ENCODE data around the gene MBTPS2. TPM values are rescaled to one million over a fixed set of nuclear protein-coding genes. Genes with fewer than 3 reads are reported as not detected.

MBTPS2 gene
- total RNA-seq, 4 donors from 2014 or later, result 8.5 to 12.2 (median 10.4) TPM

DNA sequence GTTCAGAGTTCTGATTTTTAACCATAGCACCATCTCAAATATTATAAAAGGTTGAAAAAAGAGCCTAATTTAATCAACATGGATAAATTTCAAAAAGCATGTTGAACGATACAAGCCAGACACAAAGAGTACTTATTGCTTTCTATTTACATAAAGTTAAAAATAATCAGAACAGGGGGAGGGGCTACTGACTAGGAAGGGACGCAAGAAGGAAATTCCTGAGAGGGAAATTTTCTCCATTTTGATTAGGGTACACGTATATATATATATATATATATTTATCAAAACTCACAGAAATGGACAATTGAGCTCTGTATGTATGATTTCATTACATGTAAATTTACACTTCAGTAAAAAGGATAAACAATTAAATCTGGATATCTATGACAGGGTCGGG, 482 bp upstream of the MBTPS2 start:
- TF ChIP-seq CTCF (IDR thresholded peaks at IDR 0.05; ENCODE audit: low read depth), result no peak

DNA sequence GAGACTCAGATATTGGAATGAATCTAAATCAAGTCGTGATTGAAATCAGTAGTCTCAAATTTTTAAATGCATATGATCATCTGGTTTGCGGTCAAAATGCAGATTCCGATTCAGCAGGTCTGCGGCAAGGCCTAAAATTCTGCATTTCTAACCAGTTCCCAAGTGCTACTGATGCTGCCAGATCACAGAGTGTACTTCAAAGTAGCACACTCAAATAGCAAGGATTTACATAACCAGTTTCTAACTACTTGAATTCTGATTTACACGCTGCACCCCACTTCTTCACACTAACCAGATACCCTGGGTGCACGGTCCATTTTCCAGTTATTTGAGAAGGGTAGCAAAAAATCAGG, 752 bp downstream of the MBTPS2 start:
- TF ChIP-seq CTCF (IDR thresholded peaks at IDR 0.05; ENCODE audit: low read depth), result no peak

DNA sequence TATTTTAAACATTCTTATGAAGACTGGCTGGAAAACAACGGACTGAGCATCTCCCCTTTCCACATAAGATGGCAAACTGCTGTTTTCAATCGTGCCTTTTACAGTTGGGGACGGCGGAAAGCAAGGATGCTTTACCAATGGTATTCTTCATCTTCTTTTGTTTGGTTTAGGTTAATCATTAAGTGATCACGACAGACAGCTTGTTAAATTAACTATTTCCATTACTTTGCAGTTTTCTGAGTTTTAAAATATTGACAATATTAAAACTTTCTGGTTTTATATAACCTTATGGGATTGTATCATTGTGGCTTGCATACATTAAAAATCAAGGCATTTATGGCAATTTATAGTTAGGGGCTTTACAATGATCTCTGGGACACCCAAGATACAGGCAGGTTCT, 3.8 kb downstream of the MBTPS2 start:
- no peak for TF ChIP-seq CTCF (IDR thresholded peaks at IDR 0.05; ENCODE audit: low read depth)

- TF ChIP-seq CTCF (IDR thresholded peaks at IDR 0.05; ENCODE audit: low read depth), result no peak
Observed at GRCh38 chrX:21845096-21845495, 5.7 kb downstream of the MBTPS2 start.

GRCh38 chrX:21847342-21847741, 7.9 kb downstream of the MBTPS2 start:
- TF ChIP-seq CTCF (IDR thresholded peaks at IDR 0.05; ENCODE audit: low read depth), result no peak

GRCh38 chrX:21853578-21853977, 14.2 kb downstream of the MBTPS2 start:
- TF ChIP-seq CTCF (IDR thresholded peaks at IDR 0.05; ENCODE audit: low read depth), result no peak

- TF ChIP-seq CTCF (IDR thresholded peaks at IDR 0.05; ENCODE audit: low read depth), result no peak
Observed at GRCh38 chrX:21855937-21856415, 16.6 kb downstream of the MBTPS2 start, which contains the start of gene YY2. YY2 (plus strand) TSS chrX:21855987; CDS start chrX:21856485, 498 bp downstream.
